NCI-H748 (cell line): ENCODE results near the gene L2HGDH.

Experiments
- DNase-seq: peaks from one replicate; lab custom pipeline; 2025; ENCODE audit not compliant: unreplicated experiment; lab: John Stamatoyannopoulos, UW

L2HGDH gene

GRCh38 chr14:50299585-50299984 is 12.4 kb downstream of the L2HGDH start:
- no peak for DNase-seq

- DNase-seq: no peak
These were observed 21.7 kb downstream of the L2HGDH start for GRCh38 chr14:50290306-50290705.

GRCh38 chr14:50288146-50288545 is 23.9 kb downstream of the L2HGDH start:
- DNase-seq: no peak

- no peak for DNase-seq
These were observed 26.2 kb downstream of the L2HGDH start for GRCh38 chr14:50285861-50286260.

- no peak for DNase-seq
These were observed 39.5 kb downstream of the L2HGDH start for GRCh38 chr14:50272498-50272897.

- no peak for DNase-seq
These were observed 41.1 kb downstream of the L2HGDH start for GRCh38 chr14:50270932-50271331.

- DNase-seq: no peak
These were observed 47.0 kb downstream of the L2HGDH start for GRCh38 chr14:50265029-50265428.

GRCh38 chr14:50263321-50263720 is 48.7 kb downstream of the L2HGDH start:
- DNase-seq: no peak

GRCh38 chr14:50262865-50263264 is 49.2 kb downstream of the L2HGDH start:
- DNase-seq: no peak

- DNase-seq: peak; percentile 15
These were observed 51.5 kb downstream of the L2HGDH start for GRCh38 chr14:50260511-50260910.

GRCh38 chr14:50260072-50260471 is 52.0 kb downstream of the L2HGDH start:
- no peak for DNase-seq

- DNase-seq: no peak
These were observed 54.3 kb downstream of the L2HGDH start for GRCh38 chr14:50257732-50258131.

- DNase-seq: no peak
These were observed 57.8 kb downstream of the L2HGDH start for GRCh38 chr14:50254248-50254647.

GRCh38 chr14:50249136-50249775 is 62.8 kb downstream of the L2HGDH start:
- DNase-seq: no peak

- DNase-seq: no peak
These were observed 64.8 kb downstream of the L2HGDH start for GRCh38 chr14:50247245-50247644.

GRCh38 chr14:50242566-50243310 is 69.3 kb downstream of the L2HGDH start:
- no peak for DNase-seq

- no peak for DNase-seq
These were observed 69.9 kb downstream of the L2HGDH start for GRCh38 chr14:50242096-50242495.

- DNase-seq: no peak
These were observed 74.6 kb downstream of the L2HGDH start for GRCh38 chr14:50237427-50237826.

GRCh38 chr14:50233951-50234250 is 78.1 kb downstream of the L2HGDH start:
- no peak for DNase-seq

- DNase-seq: peak; percentile 10
These were observed 78.7 kb downstream of the L2HGDH start for GRCh38 chr14:50233166-50233950.

GRCh38 chr14:50232276-50232642 is 79.8 kb downstream of the L2HGDH start:
- DNase-seq: peak; percentile 30
